ENCODE measurements around the gene SPATA2.
"Not testable (repeated sequence)": the region's sequence is repeated elsewhere in the genome, so short reads cannot be mapped to it uniquely, and the experiment has no call there.

SPATA2 gene

DNA sequence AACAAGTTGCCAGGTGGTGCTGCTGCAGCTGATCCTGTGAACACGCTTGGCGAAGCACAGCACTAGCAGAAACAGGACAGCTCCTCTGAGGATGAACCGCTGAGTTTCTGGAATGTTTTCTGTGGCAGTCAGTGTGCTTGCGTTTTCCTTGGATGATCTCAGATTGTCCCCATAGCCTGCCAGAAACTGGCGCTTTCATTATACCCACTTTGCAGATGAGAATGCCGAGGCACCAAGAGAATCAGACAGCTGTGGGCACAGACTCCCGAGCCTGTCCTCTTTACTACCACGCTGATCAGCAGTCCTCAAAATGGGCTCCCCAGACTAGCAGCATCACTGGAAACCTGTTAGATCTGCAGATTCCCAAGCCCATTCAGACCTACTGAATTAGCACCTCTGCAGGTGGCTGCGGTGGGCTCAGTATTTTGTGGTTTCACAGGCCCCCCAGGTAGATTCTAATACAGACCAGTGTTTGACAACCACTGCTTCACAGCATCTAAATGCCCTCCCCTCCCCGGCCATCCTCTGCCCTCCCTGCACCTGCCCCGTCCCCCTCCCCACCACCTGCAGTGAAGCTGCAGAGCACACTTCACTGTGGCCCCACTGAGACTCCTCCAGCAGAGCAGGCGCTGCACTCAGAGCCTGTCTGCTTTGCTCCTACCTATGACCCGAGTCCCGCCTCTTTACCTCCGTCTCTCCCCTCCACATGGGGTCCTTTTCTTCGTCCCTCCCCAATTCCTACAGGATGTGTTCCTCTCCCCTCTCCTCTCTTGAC, 29.6 kb downstream of the SPATA2 start:
- no peak for DNase-seq (ENCODE audit: low read depth in 2 of 2)

DNA sequence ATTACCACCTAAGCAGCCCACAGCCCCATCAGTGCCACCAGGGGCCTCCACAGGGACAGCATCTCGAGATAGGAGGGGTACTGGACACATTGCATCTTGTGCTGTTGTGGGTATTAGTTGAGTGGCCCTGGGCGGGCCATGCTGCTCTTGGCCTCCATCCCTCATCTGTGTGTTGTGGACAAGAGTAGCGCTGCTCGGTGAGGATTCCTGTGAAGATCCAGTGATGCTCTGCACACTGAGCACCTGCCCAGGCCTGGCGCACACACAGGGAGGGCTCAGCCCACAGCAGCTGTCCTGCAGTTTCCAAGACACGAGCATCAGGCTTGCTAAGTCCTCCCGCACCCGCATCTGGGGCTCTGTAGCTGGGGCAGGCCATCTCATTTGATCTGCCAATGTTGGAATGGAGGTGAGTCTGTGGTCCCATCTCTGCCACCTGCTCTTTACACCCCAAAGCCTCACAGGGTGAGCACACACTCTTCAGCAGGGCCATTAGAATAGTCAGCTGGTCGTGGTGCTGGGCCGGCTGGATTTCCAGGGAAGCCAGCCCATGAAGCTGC, 32.0 kb downstream of the SPATA2 start:
- DNase-seq (ENCODE audit: low read depth in 2 of 2): no peak

- DNase-seq (ENCODE audit: low read depth in 2 of 2): no peak
Observed at GRCh38 chr20:49882171-49882970, 33.0 kb downstream of the SPATA2 start.

- DNase-seq (ENCODE audit: low read depth in 2 of 2): no peak
Observed at GRCh38 chr20:49880724-49881445, 34.4 kb downstream of the SPATA2 start.

DNA sequence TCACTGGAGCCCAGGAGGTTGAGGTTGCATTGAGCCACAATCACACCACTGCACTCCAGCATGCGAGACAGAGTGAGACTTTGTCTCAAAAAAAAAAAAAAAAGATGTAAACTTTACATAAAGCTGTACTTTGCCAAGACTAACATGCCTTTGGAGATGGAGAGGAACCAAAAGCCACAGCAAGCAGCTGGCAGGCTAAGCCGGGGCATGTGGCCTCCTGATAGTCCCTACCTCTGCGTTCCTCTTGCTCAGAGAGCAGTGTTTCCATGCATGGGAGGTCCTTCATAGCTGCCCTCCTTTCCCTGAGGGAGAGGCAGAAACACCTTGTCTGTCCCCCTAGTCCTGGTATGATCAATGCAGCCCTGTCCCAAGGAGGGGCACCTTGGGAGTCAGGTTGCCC, 35.2 kb downstream of the SPATA2 start:
- DNase-seq (ENCODE audit: low read depth in 2 of 2): no peak

GRCh38 chr20:49878977-49879376, 36.4 kb downstream of the SPATA2 start:
- no peak for DNase-seq (ENCODE audit: low read depth in 2 of 2)

DNA sequence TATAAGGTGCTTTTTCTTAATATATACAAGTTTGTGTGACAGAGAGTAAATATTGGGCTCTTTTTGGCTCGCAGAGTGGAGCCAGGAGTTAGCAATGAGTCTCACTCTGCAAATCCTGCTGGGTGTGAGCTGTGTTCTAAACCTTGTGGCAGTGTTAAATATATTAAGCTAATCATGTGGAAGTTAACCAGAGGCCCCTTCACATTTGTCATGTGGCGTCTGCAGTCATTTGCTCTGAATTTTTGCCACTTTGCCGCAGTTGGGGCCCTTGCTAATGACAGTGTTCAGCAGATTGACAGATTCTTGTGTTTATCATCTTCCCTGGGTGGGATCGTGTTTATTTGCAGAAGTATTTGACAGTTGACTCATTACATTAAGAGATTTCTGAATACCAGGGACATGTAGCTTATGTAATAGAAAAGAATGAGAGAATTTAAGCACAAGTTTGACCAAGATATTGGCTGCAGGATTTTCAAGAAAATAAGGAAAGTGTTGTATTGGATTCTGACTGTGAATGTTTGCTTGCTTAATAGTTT, 37.9 kb downstream of the SPATA2 start:
- no peak for DNase-seq (ENCODE audit: low read depth in 2 of 2)

DNA sequence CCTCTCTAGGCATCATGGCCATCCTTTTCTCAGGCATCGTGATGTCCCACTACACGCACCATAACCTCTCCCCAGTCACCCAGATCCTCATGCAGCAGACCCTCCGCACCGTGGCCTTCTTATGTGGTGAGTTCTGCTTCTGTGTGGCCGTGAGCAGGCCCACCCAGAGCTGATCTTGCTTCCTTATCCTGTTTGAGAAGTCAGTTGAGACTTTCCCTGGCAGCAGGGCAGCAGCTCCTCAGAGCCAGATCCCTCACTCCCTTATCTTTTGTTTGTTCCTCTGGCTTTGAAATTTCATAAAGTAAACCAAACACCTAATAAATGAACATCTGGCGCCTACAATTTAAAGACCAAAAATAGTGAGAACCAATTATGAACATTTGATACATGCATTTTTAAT, 40.6 kb downstream of the SPATA2 start:
- DNase-seq (ENCODE audit: low read depth in 2 of 2): no peak

GRCh38 chr20:49872056-49872455, 43.3 kb downstream of the SPATA2 start:
- DNase-seq (ENCODE audit: low read depth in 2 of 2): no peak

DNA sequence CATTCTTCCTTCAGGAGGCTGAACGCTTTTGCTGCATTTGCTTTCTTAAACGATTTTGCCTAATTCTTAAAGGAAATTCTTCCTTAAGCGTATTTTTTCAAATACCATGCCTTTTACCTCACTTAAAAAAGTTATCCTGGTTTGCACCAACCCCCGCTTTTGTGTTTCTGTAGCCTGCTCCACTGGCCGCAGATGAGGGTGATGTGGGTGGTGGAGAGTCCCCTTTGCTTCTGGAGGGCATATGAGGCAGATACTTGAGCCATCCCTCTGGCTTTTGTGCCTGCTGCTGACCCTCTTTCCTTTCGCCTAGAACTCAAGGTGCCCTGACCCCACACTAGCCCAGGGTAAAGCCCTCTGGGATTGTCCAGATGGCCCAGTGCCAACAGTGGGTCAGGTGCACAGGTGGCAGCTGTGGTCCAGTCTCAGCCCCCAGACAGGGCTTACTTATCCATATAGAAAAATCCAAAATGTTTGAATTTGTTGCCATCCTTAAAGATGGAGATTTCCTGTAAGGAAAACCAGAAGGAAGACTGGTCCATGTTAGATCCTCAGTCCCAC, 43.9 kb downstream of the SPATA2 start:
- DNase-seq (ENCODE audit: low read depth in 2 of 2): no peak

GRCh38 chr20:49870261-49870660, 45.1 kb downstream of the SPATA2 start:
- no peak for DNase-seq (ENCODE audit: low read depth in 2 of 2)

DNA sequence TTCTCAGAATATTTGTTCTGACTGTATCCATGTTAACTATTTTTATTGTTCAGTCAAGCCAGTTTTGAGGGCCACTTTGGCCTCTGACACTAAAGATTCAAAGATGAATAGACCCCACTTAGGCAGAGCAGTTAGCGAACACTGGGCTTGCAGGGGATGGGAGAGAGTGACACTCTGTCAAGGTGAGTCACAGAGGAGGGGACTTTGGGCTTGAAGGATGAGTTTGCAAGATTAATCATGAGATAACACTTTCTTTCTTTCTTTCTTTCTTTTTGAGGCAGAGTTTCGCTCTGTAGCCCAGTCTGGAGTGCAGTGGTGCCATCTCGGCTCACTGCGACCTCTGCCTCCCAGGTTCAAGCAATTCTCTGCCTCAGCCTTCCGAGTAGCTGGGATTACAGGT, 46.4 kb downstream of the SPATA2 start:
- DNase-seq (ENCODE audit: low read depth in 2 of 2): no peak

DNA sequence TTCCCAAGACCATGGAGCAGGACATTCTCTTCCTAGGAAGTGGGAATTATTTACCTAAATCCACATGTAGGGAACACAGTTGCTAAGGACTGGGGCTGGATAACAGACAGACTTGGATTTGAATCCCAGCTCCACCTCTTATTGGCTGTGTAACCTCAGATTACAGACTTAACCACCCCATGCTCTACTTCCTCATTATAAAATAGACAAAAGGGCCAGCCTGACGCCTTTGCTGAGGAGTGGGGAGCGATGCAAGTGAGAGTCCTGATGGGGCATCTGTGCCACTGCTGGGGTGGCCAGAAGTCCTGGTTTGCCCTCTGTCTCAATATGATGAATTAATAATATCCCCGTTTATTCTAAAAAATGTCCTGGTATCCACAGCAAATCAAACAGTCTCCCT, 46.8 kb downstream of the SPATA2 start:
- DNase-seq (ENCODE audit: low read depth in 2 of 2): no peak

- DNase-seq (ENCODE audit: low read depth in 2 of 2): no peak
Observed at GRCh38 chr20:49867453-49868215, 47.7 kb downstream of the SPATA2 start.

DNA sequence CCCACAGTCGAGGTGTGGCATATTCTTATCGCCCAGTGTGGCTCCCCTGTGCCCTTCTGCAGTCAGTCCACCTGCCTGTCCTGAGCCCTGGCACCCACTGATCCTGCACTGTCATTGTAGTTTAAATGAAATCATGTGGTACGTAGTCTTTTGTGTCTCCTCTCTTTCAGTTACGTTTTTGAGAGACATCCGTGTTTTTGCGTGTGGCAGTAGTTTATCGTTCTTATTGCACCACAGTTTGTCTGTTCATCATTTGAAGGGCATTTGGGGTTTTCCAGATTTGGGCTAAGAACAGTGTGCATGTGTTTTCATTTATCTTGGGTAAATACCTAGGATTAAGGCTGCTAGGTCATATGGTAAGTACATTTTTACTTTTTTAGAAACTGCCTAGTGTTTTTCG, 49.3 kb downstream of the SPATA2 start:
- DNase-seq (ENCODE audit: low read depth in 2 of 2): no peak

DNA sequence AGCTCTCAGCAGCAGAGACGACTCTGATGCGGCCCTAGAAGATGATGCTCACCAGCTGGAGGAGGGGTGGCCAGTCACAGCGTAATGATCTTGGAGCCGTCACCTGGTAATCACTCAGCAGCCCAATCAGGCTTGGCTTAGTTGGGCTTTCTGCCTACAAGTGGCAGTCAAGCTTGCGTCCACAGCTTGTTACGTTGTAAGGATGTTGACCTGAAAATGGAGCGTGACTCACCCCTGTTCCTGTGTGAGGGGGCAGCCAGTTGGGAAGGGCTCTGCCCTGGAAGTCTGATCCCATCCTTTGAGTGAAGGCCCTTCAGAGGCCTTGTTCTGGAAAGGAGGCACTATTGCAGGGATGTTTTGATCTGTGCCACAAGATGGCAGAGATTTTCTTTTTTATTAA, 49.8 kb downstream of the SPATA2 start:
- DNase-seq (ENCODE audit: low read depth in 2 of 2): no peak

- no peak for DNase-seq (ENCODE audit: low read depth in 2 of 2)
Observed at GRCh38 chr20:49863666-49864065, 51.7 kb downstream of the SPATA2 start.

DNA sequence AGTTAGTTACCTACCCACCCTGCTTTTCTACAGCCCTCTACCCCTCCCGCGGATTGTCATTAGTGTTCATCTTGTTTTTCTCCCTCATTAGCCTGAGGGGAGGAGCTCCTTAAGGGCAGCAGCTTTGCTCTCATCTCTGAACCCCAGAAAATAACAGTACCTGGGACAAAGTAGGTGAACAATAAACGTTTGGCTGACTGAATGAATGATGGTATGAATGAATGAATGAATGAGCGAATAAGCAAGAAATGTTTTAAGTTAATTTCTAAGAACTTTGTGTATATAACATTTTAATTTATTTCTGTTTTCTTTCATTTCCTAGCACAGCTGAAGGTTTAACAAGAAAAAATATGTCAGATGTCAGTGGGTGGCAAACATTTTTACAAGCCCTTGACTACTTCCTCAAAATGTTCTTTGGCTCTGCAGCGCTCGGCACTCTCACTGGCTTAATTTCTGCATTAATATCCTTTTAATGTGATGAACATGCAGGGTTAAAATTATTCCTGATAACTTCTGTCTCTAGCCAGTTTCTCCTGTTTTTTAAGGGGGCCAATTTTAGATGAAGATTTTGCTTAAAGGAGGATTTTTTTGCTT, 52.6 kb downstream of the SPATA2 start:
- DNase-seq (ENCODE audit: low read depth in 2 of 2): no peak

- not testable (repeated sequence) for DNase-seq (ENCODE audit: low read depth in 2 of 2)
Observed at GRCh38 chr20:49861232-49861631, 54.1 kb downstream of the SPATA2 start.

GRCh38 chr20:49859807-49860206, 55.5 kb downstream of the SPATA2 start:
- no peak for DNase-seq (ENCODE audit: low read depth in 2 of 2)

DNA sequence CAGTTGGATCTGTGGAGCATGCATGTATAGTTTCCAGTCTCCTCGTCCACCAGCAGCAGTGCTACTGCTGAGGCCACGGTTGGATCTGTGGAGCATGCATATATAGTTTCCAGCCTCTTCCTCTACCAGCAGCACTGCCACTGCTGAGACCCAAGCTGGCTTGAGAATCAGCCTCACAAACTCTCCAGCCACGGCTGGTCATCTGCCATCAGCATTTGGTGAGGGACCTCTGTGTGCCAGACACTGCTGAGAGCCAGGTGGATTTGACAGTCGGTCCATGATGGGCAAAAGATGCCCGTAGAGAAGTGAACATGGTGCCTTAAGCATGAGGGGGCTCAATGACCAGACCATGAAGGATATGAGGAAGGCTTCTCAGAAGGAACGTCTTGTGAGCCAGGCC, 56.3 kb downstream of the SPATA2 start:
- no peak for DNase-seq (ENCODE audit: low read depth in 2 of 2)

Data from stimulated activated CD4-positive, alpha-beta T cell treated with anti-CD3 and anti-CD28 coated beads, Interleukin-15, amount 100 ng/mL, for 48 hours (primary cell).